Mucosa of descending colon (tissue), 3 donors: ENCODE results near the gene HGD. TPM values are rescaled to one million over a fixed set of nuclear protein-coding genes. Genes with fewer than 3 reads are reported as not detected.
"Not testable (repeated sequence)": the region's sequence is repeated elsewhere in the genome, so short reads cannot be mapped to it uniquely, and the experiment has no call there.

Experiments used
- ATAC-seq: fragments of 200-7000 bp; cut with Tn5 transposase; one replicate; pipeline ENCODE4 v1.9.1; 2020; ENCODE audit warnings: mild to moderate bottlenecking, moderate library complexity
- DNase-seq, 3 donors: peaks; one replicate each; pipeline ENCODE4 v3.0.0-alpha.2; 2020
- H3K36me3 ChIP-seq: fragments of 200-600 bp; one replicate; pipeline ENCODE4 v1.8.0; 2021; ENCODE audit warnings: low read depth, mild to moderate bottlenecking
- H3K4me1 ChIP-seq: fragments of 200-600 bp; one replicate; pipeline ENCODE4 v1.8.0; 2021; ENCODE audit warnings: low read depth, mild to moderate bottlenecking
- H3K4me3 ChIP-seq: fragments of 200-600 bp; one replicate; pipeline ENCODE4 v1.8.0; 2021; ENCODE audit warnings: mild to moderate bottlenecking
- H3K9me3 ChIP-seq: fragments of 200-600 bp; one replicate; pipeline ENCODE4 v1.8.0; 2021; ENCODE audit warnings: mild to moderate bottlenecking
- intact Hi-C, 2 donors: fragments of 100-400 bp; cut with DNase I in 1 of 2; cut with micrococcal nuclease in 1 of 2; formaldehyde crosslinking; loops; one replicate each; pipeline versions ENCODE4 v1.11.0 to v1.11.1; 2022; cut with DNase I, micrococcal nuclease
- total RNA-seq, 3 donors: library from RNA; stranded (reverse); fragmentation: NEBNext Ultra II Directional in 2 of 3; extraction: Animal tissue kit (Norgen Biotek cat#: 25700) in 2 of 3; gene quantifications; one replicate each; pipeline versions ENCODE4 v1.2.1 to v1.2.4, GENCODE V29; 2021 to 2023
- TF ChIP-seq, protein P1 (sequence below): fragments of 200-600 bp; IDR thresholded peaks from one replicate; pipeline ENCODE4 v1.8.0; 2022; ENCODE audit warnings: antibody characterized with exemption, mild to moderate bottlenecking
- donor health status: DM: no; HTN: no; CAD: no; lungs with moderate emphysema.
- donor health status: DM: no; HTN: no; CAD: no.
- donor health status: DM: no; HTN: yes; CAD: no.

The HGD gene
- total RNA-seq, 3 donors from 2014 or later: 15.7 to 53.3 (median 46.0) TPM

DNA sequence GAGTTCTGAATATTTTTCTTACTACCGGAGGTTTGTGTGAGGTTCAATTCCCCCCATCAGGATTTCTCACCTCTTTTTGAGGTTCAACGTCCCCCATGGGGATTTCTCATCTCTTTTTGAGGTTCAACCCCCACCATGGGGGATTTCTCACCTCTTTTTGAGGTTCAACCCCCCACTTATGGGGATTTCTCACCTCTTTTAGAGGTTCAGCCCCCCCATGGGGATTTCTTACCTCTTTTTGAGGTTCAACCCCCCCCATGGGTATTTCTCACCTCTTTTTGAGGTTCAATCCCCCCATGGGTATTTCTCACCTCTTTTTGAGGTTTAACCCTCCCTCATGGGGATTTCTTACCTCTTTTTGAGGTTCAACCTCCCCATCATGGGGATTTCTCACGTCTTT is 59.6 kb downstream of the HGD start:
- intact Hi-C loops: no loop called here
- TF ChIP-seq, protein P1, sequence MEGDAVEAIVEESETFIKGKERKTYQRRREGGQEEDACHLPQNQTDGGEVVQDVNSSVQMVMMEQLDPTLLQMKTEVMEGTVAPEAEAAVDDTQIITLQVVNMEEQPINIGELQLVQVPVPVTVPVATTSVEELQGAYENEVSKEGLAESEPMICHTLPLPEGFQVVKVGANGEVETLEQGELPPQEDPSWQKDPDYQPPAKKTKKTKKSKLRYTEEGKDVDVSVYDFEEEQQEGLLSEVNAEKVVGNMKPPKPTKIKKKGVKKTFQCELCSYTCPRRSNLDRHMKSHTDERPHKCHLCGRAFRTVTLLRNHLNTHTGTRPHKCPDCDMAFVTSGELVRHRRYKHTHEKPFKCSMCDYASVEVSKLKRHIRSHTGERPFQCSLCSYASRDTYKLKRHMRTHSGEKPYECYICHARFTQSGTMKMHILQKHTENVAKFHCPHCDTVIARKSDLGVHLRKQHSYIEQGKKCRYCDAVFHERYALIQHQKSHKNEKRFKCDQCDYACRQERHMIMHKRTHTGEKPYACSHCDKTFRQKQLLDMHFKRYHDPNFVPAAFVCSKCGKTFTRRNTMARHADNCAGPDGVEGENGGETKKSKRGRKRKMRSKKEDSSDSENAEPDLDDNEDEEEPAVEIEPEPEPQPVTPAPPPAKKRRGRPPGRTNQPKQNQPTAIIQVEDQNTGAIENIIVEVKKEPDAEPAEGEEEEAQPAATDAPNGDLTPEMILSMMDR: no peak
- no peak for DNase-seq
- no peak overlapping the region for H3K4me3 ChIP-seq
- peaks cover 15% of the 10 kb centered on the region for H3K9me3 ChIP-seq
- ATAC-seq: no peak
- peaks cover 1% of the 10 kb centered on the region for H3K4me1 ChIP-seq
- H3K36me3 ChIP-seq: no peaks in the 10 kb centered on the region

DNA sequence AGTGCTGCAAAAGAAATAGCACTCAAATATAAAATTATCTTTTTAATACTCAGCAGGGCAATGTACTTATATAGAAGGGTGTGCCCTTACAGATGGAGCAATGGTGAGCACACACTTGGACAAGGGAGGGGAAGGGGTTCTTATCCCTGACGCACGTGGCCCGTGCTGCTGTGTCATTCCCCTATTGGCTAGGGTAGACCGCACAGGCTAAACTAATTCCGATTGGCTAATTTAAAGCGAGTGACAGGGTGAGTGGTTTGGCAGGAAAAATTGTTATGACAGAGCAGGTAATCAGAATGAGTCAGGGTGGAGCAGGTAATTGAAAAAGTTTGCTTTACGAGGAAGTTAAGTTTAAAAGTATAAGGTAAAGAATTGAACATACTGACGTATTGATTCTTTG is 65.3 kb downstream of the HGD start:
- H3K4me3 ChIP-seq, H3K9me3 ChIP-seq, H3K36me3 ChIP-seq, ATAC-seq, H3K4me1 ChIP-seq, intact Hi-C loops: not testable (repeated sequence)
- peak in 2 of 3 donors; percentile 58 to 64 for DNase-seq

GRCh38 chr3:120615847-120616609 is 66.0 kb downstream of the HGD start:
- Histone ChIP-seq H3K36me3 (no peaks in the 10 kb centered on the region), H3K4me1 (peaks cover 4% of the 10 kb centered on the region), H3K9me3 (no peaks in the 10 kb centered on the region), H3K4me3 (no peak overlapping the region)
- DNase-seq (peak in 2 of 3 donors; percentile 10 to 48), ATAC-seq (peak; percentile 26)
- TF ChIP-seq, protein P1: no peak
- intact Hi-C loops: no loop called here

DNA sequence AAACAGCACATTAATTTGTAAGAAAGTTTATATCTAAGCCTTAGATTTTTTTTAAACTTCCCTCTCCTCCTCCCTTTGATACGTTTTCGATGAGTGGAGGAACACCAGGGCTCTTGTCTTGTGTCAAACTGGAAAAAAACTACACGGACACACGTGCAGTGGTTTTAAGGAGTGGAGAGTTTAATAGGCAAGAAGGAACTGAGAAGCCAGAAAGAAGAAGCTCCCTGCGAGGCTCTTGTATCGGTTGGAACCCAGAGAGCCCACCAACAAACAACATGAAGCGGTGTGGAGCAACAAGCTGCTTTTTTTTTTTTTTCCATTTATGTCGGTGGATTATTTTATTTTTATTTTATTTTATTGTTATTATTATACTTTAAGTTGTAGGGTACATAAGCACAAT is 67.3 kb downstream of the HGD start:
- no peaks in the 10 kb centered on the region for H3K36me3 ChIP-seq
- H3K4me1 ChIP-seq: peaks cover 4% of the 10 kb centered on the region
- no peak overlapping the region for H3K4me3 ChIP-seq
- DNase-seq (no peak), ATAC-seq (no peak)
- intact Hi-C loops: no loop called here
- no peaks in the 10 kb centered on the region for H3K9me3 ChIP-seq
- TF ChIP-seq, protein P1: no peak

DNA sequence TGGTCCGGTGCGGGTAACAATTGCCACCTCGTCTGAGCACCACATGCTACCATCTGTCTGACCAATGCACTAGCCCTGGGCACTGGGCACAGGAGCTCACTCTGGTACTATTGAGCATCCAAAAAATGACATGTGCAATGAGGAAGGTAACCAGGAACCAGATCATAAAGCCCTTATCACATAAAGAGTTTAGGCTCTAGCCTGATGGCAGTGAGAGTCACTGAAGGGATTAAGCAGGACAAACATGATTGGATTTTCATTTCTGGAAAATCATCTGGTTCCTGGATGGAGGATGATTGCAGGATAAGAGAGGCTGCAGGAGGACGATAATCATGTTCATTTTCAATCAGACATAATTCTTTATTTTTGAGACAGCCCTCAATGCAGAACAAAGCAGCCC is 73.5 kb downstream of the HGD start:
- no peaks in the 10 kb centered on the region for H3K9me3 ChIP-seq
- DNase-seq (no peak), ATAC-seq (no peak)
- intact Hi-C loops: no loop called here
- H3K36me3 ChIP-seq: no peaks in the 10 kb centered on the region
- TF ChIP-seq, protein P1: no peak
- H3K4me3 ChIP-seq: no peak overlapping the region
- no peaks in the 10 kb centered on the region for H3K4me1 ChIP-seq

- H3K9me3 ChIP-seq: no peaks in the 10 kb centered on the region
- H3K36me3 ChIP-seq: no peaks in the 10 kb centered on the region
- ATAC-seq: peak; percentile 25
- no peak for DNase-seq
- intact Hi-C loops: no loop called here
- TF ChIP-seq, protein P1: no peak
- H3K4me1 ChIP-seq: no peaks in the 10 kb centered on the region
- no peak overlapping the region for H3K4me3 ChIP-seq
Observed at GRCh38 chr3:120604784-120605183, 77.3 kb downstream of the HGD start.
